ENCODE results near the gene APMAP.

APMAP gene

DNA sequence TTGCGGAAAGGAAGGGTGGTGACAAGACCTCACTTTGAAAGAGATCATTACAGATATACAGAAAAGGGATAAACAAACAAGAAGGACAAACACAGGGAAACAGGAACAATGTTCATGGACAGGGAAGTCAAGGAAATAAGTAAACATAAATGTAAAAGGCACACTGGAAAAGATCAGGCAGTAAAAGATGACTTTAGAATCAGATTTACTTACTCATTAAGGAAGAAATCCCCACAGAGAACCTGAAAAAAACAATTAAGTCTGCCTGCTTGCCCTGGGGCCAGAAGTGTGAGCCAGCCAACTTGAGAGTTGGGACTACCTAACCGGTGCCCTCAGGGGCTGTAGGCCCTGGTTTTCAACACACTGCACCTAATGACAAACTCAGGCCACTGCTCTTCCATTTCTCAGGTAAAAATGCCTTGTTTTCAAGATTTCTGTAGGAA lies 1.7 kb downstream of the APMAP start:
- TF ChIP-seq, protein P1, sequence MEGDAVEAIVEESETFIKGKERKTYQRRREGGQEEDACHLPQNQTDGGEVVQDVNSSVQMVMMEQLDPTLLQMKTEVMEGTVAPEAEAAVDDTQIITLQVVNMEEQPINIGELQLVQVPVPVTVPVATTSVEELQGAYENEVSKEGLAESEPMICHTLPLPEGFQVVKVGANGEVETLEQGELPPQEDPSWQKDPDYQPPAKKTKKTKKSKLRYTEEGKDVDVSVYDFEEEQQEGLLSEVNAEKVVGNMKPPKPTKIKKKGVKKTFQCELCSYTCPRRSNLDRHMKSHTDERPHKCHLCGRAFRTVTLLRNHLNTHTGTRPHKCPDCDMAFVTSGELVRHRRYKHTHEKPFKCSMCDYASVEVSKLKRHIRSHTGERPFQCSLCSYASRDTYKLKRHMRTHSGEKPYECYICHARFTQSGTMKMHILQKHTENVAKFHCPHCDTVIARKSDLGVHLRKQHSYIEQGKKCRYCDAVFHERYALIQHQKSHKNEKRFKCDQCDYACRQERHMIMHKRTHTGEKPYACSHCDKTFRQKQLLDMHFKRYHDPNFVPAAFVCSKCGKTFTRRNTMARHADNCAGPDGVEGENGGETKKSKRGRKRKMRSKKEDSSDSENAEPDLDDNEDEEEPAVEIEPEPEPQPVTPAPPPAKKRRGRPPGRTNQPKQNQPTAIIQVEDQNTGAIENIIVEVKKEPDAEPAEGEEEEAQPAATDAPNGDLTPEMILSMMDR (conservative IDR thresholded peaks at IDR 0.05; ENCODE audit: low read depth, low read length): no peak
- Histone ChIP-seq H3K9ac (no peak overlapping the region), H3K4me3 (IDR thresholded peaks at IDR 0.05; ENCODE audit: insufficient read depth, low read depth, low read length) (no peak overlapping the region), H2AFZ (ENCODE audit: low read depth) (no peak overlapping the region), H3K4me2 (peak overlapping the region; percentile 80; the same call in 1 of the 2 replicates), H3K79me2 (ENCODE audit: insufficient read depth, low read depth) (no peaks in the 10 kb centered on the region; the same call in 1 of the 2 replicates), H3K4me1 (ENCODE audit: low read depth, poor library complexity, severe bottlenecking) (peaks cover 25% of the 10 kb centered on the region), H3K27me3 (ENCODE audit: insufficient read depth, low read depth) (no peaks in the 10 kb centered on the region), H3K36me3 (ENCODE audit: insufficient read depth) (no peaks in the 10 kb centered on the region), H3K27ac (no peak overlapping the region), H4K20me1 (ENCODE audit: insufficient read depth) (no peaks in the 10 kb centered on the region)

- TF ChIP-seq, protein P1 (conservative IDR thresholded peaks at IDR 0.05; ENCODE audit: low read depth, low read length): no peak
- no peak overlapping the region for H2AFZ ChIP-seq (ENCODE audit: low read depth)
- H4K20me1 ChIP-seq (ENCODE audit: insufficient read depth): no peaks in the 10 kb centered on the region
- H3K79me2 ChIP-seq (ENCODE audit: insufficient read depth, low read depth): no peaks in the 10 kb centered on the region; the same call in 1 of the 2 replicates
- no peak overlapping the region for H3K4me3 ChIP-seq (IDR thresholded peaks at IDR 0.05; ENCODE audit: insufficient read depth, low read depth, low read length)
- no peak overlapping the region for H3K27ac ChIP-seq
- no peak overlapping the region for H3K9ac ChIP-seq
- H3K27me3 ChIP-seq (ENCODE audit: insufficient read depth, low read depth): no peaks in the 10 kb centered on the region
- H3K36me3 ChIP-seq (ENCODE audit: insufficient read depth): no peaks in the 10 kb centered on the region
- H3K4me1 ChIP-seq (ENCODE audit: low read depth, poor library complexity, severe bottlenecking): peaks cover 18% of the 10 kb centered on the region
- no peak overlapping the region for H3K4me2 ChIP-seq
Observed at GRCh38 chr20:24989162-24989561, 3.4 kb downstream of the APMAP start.

DNA sequence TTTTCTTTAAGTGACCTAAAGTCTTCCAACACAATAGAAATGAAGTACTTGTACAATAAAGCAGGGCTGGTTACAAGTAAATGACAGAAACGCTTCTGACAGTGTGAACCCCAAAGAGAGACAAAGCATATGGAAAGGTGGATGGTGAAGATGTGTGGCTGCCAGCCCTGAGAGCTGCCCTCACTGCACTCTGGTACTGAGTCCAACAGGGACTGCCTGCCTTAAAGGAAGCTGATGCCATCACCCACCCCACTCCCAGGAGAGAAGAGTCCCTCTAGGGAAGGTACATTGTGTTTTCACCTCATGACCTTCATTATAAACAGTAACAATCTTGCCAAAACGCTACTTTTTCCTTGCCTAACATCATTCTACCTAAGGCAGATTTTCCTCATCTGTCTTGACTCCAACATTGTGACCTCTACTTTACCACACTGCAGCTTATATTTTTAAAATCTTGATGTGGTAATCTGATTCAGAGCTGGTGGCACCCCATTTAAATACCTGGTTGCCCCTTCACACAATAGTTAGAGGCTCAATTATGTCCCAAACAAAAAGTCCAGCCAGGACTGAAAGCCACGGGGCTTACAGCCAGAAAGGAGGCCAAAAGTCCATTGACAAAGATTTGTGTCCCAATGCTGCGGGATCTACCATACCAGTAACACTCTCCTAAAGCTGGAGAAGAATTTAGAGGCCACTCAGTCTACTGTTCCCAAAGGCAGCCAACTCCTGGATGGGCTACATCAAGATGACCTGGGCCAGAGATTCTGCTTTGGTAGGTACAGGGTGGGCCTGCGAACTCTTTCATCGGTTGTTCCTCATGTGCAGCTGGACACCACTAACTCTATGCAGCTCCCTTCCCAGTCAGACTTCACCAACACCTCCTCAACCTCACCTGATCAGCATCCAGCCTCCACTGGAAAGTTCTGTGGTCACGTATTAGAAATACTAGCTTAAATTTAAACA lies 4.4 kb downstream of the APMAP start:
- Histone ChIP-seq H3K79me2 (ENCODE audit: insufficient read depth, low read depth) (no peaks in the 10 kb centered on the region; the same call in 1 of the 2 replicates), H3K4me1 (ENCODE audit: low read depth, poor library complexity, severe bottlenecking) (peaks cover 13% of the 10 kb centered on the region)

GRCh38 chr20:24987244-24987643 lies 5.3 kb downstream of the APMAP start:
- H3K36me3 ChIP-seq (ENCODE audit: insufficient read depth): no peaks in the 10 kb centered on the region
- H3K4me2 ChIP-seq: no peak overlapping the region
- H2AFZ ChIP-seq (ENCODE audit: low read depth): no peak overlapping the region
- H3K27me3 ChIP-seq (ENCODE audit: insufficient read depth, low read depth): no peaks in the 10 kb centered on the region
- H3K9ac ChIP-seq: no peak overlapping the region
- H3K4me1 ChIP-seq (ENCODE audit: low read depth, poor library complexity, severe bottlenecking): peaks cover 13% of the 10 kb centered on the region
- H4K20me1 ChIP-seq (ENCODE audit: insufficient read depth): no peaks in the 10 kb centered on the region
- H3K27ac ChIP-seq: no peak overlapping the region
- no peak overlapping the region for H3K4me3 ChIP-seq (IDR thresholded peaks at IDR 0.05; ENCODE audit: insufficient read depth, low read depth, low read length)
- TF ChIP-seq, protein P1 (conservative IDR thresholded peaks at IDR 0.05; ENCODE audit: low read depth, low read length): no peak
- no peaks in the 10 kb centered on the region; the same call in 1 of the 2 replicates for H3K79me2 ChIP-seq (ENCODE audit: insufficient read depth, low read depth)

More for the DNA sequence above, 4.4 kb downstream of the APMAP start:
- H3K4me3 ChIP-seq (IDR thresholded peaks at IDR 0.05; ENCODE audit: insufficient read depth, low read depth, low read length): no peak overlapping the region
- H3K27ac ChIP-seq: no peak overlapping the region
- no peaks in the 10 kb centered on the region for H3K27me3 ChIP-seq (ENCODE audit: insufficient read depth, low read depth)
- no peak overlapping the region for H2AFZ ChIP-seq (ENCODE audit: low read depth)
- no peak overlapping the region for H3K4me2 ChIP-seq
- H3K36me3 ChIP-seq (ENCODE audit: insufficient read depth): no peaks in the 10 kb centered on the region
- TF ChIP-seq, protein P1 (conservative IDR thresholded peaks at IDR 0.05; ENCODE audit: low read depth, low read length): no peak
- no peak overlapping the region for H3K9ac ChIP-seq
- no peaks in the 10 kb centered on the region for H4K20me1 ChIP-seq (ENCODE audit: insufficient read depth)

All from KMS-11 (cell line).